Stimulated activated CD4-positive, alpha-beta T cell treated with anti-CD3 and anti-CD28 coated beads, Interleukin-1b, Interleukin-23, amount 100 ng/mL, for 48 hours (primary cell): ENCODE results near the gene KCTD17.
A peak's percentile ranks its signal among the peaks of the same experiment; 100 is the strongest.

Experiments used
- DNase-seq: peaks from one replicate; pipeline ENCODE4 v3.0.0-alpha.2; 2020

The KCTD17 gene

DNA sequence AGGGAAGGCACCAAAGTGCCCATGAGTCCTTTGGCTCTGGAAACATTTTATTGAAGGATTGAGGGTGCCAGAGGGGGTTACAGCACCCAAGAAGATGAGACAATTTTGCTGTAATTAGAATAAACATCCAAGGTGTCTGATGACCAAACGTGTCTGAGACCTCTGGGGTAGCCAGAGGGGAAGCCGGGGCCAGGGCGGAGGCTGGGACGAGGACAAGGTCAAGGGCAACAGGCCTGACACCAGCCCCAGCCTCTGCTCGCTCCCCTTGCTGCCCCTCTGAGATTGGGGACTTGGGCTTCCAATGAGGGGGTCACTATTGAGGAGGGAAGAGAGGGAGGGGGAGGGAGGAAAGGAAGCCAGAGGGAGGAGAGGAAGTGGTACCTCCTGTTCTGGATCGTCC, 32.4 kb downstream of the KCTD17 start:
- DNase-seq, result no peak

DNA sequence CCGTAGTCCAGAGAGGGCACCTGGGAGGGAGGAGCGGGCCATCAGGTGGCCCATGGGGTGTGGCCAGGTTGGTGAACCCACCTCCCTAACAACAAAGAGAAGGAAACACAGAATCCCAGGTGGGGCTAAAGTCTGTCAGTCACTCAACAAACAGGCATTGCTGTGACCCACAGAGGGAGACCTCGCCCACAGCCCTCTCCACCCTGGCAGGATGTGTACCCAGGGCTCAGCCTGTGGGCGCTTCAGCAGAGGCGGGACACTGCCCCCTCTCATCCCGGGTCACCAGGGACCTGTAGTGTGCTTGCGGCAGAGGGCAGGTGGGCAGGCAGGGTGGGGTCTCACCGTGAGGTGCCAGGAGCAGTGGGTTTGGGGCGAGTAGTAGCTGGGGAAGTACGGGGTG, 32.8 kb downstream of the KCTD17 start:
- no peak for DNase-seq

DNA sequence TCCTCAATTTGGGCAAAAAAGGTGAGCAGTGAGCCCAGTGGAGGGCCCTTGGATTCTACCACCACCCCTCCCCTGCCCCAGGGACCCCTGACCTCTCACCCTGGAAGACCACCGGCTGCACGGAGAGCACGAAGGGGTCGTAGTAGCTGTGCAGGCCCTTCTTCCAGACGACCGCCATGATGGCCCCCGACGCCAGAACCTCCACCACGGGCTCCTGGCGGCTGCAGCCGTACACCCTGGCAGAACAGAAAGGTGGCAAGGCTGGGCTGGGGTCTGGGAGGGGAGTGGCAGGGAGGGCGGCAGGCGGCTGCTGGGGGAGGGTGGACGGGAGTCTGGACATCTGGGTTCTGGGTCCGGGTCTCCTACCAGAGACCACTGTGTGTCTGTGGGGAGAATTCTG, 34.6 kb downstream of the KCTD17 start:
- no peak for DNase-seq

DNA sequence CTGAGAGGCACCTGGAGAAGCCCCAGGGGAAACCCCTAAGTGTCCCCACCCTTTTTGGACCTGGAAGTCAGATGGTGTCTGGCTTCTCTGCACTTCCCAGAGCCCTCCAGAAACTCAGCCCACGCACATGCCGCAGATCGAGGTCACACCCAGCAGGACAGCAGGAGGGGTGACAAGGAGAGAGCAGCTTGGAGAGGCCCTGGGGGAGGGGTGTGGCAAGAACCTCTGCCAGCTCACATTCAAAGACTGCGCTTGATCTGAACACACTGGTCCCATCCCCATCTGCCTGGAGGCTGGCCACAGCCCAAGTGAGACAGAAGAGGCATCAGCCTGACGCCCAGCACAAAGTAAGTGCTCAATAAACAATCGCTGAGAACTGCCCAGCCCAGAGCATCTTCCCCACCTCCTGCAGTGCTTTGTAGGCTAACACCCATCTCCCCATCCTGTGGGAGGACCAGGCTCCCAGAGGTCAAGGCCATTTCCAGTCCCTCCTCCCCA, 36.6 kb downstream of the KCTD17 start:
- peak; percentile 74 for DNase-seq

DNA sequence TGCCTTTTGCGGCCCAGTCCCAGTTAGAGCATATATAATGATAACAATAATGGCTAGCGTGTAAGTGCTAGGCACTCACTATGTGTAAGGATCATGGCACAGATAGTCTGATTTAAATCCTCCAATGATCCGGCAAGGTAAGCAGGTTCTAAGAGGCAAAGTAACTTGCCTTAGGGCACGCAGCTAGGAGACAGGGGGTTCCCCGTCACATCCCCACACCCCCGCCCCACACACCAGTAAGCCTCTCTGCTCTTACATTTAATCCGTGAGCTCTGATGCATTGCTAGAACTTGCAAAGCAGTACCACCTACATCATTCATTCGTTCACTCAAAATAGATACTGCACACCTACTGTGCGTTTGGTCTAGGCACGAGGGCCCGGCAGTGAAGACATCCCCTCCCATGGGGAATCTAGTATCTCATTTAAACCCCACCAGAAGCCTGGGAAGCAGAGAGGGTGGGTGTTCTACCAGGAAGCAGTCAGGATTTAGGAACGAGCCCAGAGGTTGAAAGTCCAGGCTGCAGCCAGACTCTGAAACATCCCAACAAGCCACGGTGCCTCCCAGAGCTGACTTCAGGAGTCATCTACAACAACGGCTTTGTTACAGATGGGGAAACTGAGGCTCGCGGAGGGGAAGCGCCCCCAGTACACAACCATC, 37.3 kb downstream of the KCTD17 start:
- DNase-seq, result peak; percentile 48

DNA sequence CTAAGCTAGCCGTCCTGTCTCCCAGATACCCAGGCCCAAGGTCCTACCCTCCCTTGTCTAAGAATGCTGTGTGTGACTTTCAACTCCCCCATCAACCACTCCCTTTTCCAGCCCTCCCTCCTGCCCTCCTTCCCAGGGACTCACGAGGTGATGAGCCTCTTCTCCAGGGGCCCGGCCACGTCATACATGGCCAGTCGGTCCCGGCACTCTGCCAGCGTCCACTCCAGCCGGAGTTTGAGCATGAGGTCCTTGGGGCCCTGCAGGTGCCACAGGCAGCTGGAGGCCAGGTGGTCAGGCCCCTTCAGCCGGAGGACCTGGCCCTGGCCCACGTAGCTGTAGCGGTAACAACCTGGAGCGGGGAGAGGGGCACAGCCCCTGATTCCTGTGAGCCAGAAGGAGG, 37.9 kb downstream of the KCTD17 start:
- no peak for DNase-seq

DNA sequence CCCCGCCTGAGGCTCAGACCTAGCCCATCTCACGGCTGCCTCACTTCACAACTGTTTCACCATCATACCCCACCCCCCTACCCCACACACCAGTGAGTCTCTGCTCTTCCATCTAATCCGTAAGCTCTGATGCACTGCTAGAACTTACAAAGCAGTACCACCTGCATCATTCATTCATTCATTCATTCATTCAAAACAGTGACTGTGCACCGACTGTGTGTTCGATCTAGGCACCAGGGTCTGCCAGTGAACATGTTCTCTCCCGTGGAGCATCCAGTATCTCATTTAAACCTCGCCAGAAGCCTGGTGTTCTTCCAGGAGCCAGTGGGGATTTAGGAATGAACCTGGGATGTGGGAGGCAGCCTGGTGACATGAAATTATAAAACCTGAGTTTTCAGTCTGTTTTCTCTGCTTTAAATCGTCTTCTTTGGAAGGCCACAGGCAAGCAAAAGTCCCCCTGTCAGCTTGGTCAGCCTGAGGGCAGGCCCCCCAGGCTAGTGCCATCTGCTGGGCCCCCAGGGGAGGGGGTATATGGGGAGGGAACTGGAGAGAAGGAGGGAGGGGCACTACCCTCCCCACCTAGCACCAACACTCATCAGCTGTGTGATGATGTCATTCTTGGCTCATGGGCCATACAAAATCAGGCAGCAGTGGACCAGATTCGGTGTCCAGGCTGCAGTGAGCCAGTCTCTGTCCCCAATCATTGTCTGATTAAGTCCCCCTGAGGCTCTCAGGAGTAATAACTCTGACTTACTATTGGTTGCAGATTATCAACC, 39.6 kb downstream of the KCTD17 start:
- no peak for DNase-seq

DNA sequence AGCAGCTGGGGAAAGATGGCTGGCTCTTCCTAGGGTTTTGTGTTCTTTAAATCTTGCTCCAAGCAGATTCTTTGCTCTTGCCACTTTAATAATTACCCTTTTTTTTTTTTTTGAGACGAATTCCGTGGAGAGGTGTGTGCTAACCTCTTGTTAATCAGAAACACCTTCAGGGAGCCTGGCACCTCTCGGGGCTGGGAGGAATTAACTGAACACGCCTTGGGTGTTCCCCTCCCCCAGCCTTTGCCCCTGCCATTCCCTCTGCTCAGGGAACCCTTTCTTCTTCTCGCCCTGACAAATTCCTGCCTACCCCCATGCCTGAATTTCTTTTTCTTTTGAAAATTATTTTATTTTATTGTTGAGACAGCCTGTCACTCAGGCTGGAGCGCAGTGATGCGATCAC, 40.5 kb downstream of the KCTD17 start:
- no peak for DNase-seq

DNA sequence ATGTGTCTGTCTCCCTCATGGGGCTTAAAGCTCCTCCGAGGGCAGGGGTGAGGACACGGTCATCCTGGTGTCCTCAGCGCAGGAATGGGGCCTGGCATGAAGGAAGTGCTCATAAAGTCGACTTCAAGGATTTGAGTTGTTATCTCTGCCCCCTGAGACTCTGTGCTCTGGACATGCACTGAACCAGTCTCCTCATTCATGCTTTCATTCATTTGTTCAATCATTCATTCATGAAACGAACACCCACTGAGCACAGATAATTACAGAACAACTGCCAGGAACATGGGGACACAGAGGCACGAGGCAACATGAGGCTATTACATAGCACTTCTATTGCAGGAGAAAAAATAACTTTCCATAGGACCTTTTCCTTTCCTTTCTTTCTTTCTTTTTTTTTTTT, 41.5 kb downstream of the KCTD17 start:
- no peak for DNase-seq

DNA sequence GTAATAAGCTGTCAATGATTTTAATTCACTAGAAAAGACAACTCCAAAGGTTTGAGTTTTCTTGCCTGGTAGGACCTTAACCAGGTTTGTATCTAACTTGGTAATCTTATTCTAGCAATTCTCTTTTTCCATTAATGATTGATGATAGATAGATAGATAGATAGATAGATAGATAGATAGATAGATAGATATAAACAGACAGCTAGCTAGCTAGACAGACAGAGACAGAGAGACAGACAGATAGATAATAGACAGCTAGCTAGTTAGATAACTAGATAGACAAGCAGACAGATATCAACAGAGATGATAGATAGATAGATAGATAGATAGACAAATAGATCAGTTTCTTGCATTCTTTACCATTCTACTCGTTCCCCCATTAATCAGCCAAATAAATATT, 42.7 kb downstream of the KCTD17 start:
- DNase-seq, result no peak

DNA sequence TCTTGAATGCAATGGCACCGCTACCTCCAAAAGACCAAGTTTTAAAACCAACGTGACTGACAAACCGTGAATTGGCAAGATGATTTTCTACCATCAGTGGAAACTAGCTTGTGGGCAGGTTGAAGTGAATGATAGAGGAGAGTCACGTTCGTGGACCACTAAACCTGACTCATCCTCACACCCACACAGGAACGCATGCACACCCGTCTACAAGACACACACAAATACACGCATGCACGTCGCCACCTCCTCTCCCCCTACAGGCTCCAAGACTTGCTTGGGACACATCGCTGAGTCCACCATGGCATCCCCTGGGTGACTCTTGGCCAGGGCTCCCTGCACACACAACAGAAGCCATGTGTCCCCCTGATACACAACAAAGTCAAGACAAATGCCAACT, 43.6 kb downstream of the KCTD17 start:
- peak; percentile 83 for DNase-seq

DNA sequence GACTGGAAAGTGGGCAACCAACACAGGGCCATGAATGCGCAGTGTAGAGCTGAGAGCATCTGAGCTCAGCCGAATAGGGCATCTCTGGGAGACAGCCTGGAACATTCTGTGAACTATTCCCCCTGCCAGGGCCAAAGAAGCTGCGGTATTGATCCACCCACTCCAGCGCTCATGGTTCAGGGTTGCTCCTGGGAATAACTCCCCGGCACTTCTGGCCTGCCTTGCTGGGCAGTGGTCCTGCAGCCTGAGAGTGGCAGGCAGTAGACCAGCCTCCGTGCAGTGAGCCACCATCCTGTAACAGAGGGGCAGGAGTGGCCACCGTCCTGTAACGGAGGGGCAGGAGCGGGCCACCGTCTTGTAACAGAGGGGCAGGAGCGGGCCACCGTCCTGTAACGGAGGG, 45.8 kb downstream of the KCTD17 start:
- DNase-seq, result no peak

DNA sequence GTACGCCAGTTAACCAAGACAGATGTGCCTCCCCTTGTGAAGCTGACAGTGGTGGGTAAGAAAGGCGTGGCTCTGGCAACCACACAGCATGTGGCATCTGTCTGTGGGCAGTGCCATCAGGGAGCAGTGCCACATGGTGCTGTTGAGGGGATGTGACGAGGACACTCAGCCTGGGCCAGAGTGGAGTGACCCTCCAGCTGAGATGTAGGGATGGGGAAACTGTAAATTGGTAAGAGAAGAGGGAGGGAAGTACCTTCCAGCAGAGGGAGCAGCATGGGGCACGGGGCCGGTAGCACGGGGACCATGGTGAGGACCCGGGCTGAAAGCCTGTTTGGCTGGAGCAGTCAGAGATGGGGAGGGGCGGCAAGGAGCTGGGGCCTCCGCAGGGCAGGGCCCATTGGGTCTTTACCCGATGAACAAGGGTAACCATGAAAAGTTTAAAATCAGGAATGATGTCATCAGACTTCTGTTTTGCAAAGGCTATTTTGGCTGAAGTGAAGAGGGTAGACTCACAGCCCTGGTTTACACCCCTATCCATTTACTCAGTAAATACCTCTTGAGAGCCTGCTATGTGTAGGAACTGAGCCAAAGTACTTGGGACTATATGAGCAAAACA, 47.5 kb downstream of the KCTD17 start:
- DNase-seq, result no peak

DNA sequence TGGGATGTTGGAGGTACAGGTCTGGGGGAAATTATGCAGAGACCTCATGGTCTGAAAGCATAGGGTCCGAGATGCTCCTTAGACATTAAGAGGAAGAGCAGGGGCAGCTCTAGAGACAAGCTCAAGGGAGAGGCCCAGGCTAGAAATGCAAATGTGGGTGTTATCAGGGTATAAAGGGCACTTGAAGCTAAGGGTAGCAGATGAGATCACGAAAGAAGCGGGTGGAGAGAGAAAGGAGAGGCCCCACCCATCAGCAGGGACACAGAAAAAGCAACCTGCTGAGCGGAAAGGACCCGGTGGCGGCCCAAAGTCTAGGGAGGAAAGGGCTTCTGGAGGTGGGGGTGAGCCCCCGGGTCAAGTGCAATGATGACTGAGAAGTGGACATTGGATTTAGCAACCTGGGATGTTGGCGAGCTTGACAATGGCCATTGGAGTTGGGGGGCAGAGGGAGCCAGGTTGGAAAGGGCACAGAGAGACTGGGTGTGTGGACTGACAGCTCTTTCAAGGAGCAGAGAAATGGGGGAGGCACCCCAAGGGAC, 49.1 kb downstream of the KCTD17 start:
- DNase-seq, result no peak

DNA sequence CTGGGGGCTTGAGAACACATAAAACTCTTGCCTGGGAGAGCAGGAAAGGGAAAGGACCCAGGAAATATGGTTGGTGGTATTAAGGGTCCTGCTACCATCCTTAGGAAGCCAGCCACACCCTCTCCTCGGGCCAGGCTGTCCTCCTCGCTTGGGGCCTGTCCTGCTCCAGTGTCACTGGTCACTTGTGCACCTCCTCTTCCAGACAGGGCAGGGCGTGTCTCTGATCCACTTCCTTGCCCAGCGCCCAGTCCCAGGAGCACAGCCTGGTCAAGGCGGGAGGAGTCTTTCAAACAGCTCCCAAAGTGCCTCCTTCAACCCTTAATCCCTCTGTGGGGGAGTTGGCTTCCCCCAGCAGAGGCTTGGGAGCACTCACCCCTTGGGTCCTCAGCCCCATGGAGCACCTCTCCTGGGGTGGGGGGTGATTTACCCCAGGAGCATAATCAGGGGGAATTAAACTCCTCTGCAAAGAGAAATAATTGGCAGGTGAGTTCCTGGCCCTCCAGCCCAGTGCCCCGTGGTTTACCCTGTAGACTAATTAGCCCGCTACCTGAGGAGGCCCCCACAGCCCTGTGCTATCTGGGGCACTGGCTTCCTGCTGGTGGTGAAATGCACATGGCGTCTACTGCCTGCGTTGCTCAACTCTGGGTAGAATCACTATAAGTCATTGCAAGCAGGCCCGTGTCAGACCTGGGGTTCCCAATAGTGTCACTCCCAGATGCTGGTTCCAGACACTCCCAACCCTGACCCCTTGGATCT, 49.9 kb downstream of the KCTD17 start:
- no peak for DNase-seq

DNA sequence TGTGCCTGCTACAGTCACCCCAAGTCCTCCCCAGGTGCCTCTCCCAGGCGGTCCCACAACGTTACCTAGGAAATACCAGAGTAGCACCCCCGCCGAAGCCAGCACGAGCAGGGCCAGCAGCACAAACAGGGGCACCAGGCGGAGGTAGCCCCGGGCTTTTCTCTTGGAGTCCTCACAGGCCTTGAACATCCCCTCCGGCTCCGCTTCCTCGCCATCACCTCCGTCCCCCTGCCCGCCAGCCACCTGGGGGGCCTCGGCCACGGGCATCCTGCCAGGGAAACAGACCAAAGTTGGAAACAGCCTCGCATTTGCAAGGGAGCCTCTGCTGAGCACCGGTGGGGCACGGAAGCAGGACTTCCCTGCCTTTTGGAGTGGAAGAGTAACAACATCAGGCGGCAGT, 51.6 kb downstream of the KCTD17 start:
- DNase-seq, result no peak

DNA sequence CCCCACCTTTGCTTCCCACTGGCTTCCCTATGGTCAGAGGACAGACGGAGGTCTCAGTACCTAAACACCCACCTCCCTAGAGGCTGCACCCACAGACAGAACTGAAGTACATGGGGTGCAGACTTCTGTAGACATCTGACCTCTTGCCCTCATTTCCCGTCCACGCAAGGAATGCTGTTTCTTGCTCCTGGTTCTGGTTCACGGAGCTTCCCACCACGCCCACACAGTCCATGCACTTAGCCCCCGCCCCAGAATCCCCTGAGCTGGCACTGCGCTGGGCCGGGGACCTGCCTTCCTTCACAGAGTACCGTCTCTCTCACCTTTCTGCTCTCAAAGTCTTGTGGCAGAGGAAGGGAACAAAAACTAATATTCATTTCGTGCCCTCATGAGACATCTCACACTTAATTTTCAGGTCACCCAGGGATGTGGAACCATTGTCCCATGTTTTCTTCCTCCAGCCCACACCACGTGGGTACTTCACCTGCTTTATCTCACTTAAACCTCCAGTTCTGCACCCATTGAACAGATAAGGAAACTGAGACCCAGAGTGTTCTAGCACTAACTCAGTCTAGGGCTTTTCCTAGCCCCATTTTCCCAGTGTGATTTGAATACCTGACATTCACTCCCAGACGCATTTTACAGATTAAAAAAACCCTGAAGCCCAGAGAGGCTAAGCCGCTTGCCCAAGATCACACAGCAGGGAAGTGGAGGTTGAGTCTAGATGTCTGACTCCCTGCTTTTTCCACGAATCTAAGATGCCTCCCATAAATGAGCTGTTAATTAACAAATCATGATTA, 52.3 kb downstream of the KCTD17 start:
- no peak for DNase-seq

DNA sequence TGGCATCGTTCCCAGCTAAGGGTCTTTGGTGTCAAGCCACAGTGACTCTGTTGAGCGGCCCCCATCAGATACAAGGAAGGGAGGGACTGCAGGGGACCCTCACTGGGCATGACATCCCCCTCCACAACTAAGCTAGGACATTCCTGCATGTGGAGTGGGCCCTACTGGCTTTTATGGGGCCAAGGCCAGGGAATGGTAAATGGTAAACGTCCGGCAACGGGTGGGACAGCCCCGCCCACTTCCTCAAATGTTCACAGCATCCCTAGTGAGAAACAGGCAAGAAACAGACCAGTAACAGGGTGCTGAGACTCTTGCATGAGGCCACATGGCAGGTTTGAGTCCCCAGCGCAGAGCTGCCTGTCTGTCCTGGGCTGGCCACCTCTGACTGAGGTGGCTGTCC, 53.6 kb downstream of the KCTD17 start:
- DNase-seq, result no peak

DNA sequence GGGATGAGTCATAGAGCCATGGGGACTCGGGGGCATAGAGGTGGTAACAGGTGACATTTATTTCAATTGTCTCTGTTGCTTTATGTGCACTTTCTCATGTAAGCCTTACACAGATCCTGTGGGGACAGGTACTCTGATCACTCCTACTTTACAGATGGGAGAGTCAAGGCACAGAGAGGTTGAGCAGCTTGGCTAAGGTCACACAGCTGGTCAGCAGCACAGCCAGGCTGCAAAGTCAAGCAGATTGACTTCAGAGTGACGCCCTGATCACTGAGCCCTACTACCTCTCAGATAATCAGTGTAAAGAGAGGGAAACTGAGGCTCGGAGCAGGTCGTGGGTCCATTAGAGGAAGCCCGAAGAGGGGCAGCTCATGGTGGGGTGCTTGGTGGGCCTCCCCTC, 54.4 kb downstream of the KCTD17 start:
- DNase-seq, result no peak

DNA sequence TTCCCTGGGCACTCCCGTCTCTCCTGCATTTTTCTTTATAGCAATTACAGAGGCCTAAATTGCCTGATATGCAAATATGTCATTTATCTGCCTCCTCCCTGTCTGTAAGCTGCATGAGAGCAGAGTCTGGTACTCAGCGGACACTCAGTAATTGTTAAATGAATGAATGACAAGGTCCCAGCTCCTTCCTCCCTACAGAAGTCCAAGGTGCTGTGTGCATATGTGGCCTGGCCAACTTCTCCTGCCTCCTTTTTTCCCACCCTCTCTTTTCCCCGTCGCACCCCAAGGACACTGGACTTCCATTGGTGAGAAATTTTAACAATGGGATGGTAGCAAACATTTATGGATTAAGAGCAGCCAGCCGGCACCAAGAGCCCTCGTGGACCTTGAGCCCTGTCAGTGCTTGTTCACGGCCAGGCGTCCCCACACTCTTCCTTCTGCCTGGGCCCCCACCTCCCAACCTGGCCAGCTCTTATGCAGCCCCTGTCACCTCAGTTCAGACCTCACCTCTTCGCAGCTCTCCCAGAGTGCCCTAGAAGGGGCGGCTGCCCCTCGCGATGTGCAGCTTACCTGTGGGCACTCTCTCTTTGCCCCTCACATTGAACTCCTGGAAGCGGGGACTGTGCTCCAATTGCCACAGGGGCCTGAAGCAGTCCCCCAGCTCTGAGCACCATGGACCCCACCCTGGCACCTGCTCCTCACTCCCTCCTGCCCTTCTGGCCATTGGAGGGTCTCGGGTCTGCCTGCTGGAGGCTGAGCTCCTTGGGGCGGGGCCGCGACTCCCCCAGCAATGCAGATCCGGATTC, 56.5 kb downstream of the KCTD17 start:
- no peak for DNase-seq

DNA sequence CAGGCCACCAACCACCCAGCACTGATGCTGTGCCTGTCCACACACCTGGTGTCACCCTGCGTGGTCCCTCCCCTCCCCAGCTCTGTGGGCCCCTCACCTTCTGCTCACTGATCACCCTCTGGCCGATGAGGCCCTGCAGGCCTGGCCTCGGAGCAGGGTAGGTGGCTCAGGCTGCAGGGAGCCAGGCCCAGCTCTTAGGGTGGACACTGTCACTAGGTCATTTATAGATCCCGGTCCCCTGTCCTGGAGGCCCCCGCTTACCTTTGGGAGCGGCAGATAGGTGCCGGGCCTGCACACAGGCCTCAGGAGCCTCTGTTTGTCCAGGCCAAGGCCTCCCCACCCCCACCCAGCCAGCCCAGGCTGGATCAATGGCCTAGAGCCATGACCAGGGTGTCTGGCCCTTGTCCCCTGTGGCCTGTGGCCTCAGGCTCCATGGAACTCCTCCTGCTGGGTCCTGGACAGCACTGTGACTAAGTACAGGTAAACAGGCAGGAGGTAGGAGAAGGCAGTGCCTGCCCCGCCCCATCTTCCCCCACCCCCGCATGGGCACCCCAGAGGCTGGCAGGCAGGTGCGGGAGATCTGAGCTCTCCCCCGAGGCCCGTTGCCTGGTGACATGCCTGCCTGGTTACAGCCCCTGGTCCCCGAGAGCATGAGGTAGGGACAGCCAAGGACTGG, 57.8 kb downstream of the KCTD17 start, which contains the start of gene TMPRSS6:
TSS of gene TMPRSS6 (minus strand) at position 472 of the 676 bp plus-strand sequence. CDS start 6,296 bp downstream, outside the sequence.
- DNase-seq, result no peak
